ENCODE data around the gene SBSN. TPM values are rescaled to one million over a fixed set of nuclear protein-coding genes. Genes with fewer than 3 reads are reported as not detected.

SBSN gene
- total RNA-seq, 1 experiment from 2014 or later, result 0.15 TPM

GRCh38 chr19:35518313-35518712 is 9.8 kb downstream of the SBSN start:
- Histone ChIP-seq H3K4ac (ENCODE audit: low read depth, low read length) (no peak overlapping the region), H3K27ac (ENCODE audit: insufficient read length, low read depth, low read length) (no peak overlapping the region), H2BK20ac (ENCODE audit: low read depth, low read length, poor library complexity, severe bottlenecking) (no peak overlapping the region), H4K91ac (ENCODE audit: insufficient read length, low read depth, low read length) (no peak overlapping the region), H3K18ac (ENCODE audit: insufficient read length, low read depth, low read length) (no peak overlapping the region), H2AK5ac (ENCODE audit: insufficient read length, low read length) (no peak overlapping the region), H4K8ac (replicated peaks; ENCODE audit: insufficient read length, low read depth, low read length) (no peak overlapping the region), H3K9ac (ENCODE audit: extremely low read depth, insufficient read length, low read length) (no peak overlapping the region), H3K14ac (ENCODE audit: insufficient read depth, low read length) (no peak overlapping the region), H2BK120ac (ENCODE audit: low read depth, low read length, poor library complexity, severe bottlenecking) (no peak overlapping the region), H3K79me2 (ENCODE audit: insufficient read depth, low read length) (no peaks in the 10 kb centered on the region), H2BK12ac (ENCODE audit: insufficient read length, low read depth, low read length) (no peak overlapping the region), H2AFZ (ENCODE audit: low read length) (no peak overlapping the region), H3T11ph (ENCODE audit: low read length) (no peak overlapping the region), H4K5ac (ENCODE audit: insufficient read length, low read depth, low read length) (no peak overlapping the region), H2BK15ac (ENCODE audit: low read depth, low read length) (no peak overlapping the region), H3K23ac (ENCODE audit: insufficient read length, low read depth, low read length) (no peak overlapping the region), H2BK5ac (ENCODE audit: insufficient read length, low read length) (no peak overlapping the region), H4K20me1 (ENCODE audit: control insufficient read depth, insufficient read depth, insufficient read length) (no peaks in the 10 kb centered on the region), H3K4me2 (ENCODE audit: insufficient read depth, insufficient read length, low read length) (no peak overlapping the region), H3K27me3 (ENCODE audit: insufficient read depth, low read length) (no peaks in the 10 kb centered on the region; the same call in none of the 2 replicates), H3K9me3 (ENCODE audit: control insufficient read depth, low read depth, low read length) (no peaks in the 10 kb centered on the region), H3K4me1 (ENCODE audit: insufficient read depth, low read length) (no peaks in the 10 kb centered on the region), H3K56ac (ENCODE audit: insufficient read length, low read depth, low read length) (no peak overlapping the region), H3K23me2 (ENCODE audit: insufficient read length, low read depth, low read length, poor library complexity, severe bottlenecking) (peaks cover 4% of the 10 kb centered on the region), H3K79me1 (ENCODE audit: insufficient read depth, low read depth, low read length, poor library complexity, severe bottlenecking) (no peaks in the 10 kb centered on the region)
- Mint-ChIP-seq H3K4me1 (peaks cover 20 to 39% of the 10 kb centered on the region in 2 experiments), H3K36me3 (ENCODE audit: insufficient read depth in 1 of 3, low read depth in 3 of 3) (no peaks in the 10 kb centered on the region; a peak in 1 of 7 replicates), H3K27ac (no peak overlapping the region), H3K4me3 (no peak overlapping the region), H3K27me3 (ENCODE audit: low read depth) (peaks cover 24% of the 10 kb centered on the region), H3K9me3 (no peaks in the 10 kb centered on the region; a peak in 1 of 5 replicates)
- no peak for TF ChIP-seq CTCF (conservative IDR thresholded peaks at IDR 0.05)
- no CpG with 5 or more reads among the region's 6 CpGs for WGBS (ENCODE audit: extremely low coverage, insufficient read length, low lambda C conversion rate)
- no peak for DNase-seq
